ENCODE measurements around the gene OPCML. TPM values are rescaled to one million over a fixed set of nuclear protein-coding genes. Genes with fewer than 3 reads are reported as not detected.
A peak's percentile ranks its signal among the peaks of the same experiment; 100 is the strongest.

OPCML gene
- total and polyA plus RNA-seq, 4 donors, result under 0.01 to 1.3 (median 0.88) TPM; not detected in 1

DNA sequence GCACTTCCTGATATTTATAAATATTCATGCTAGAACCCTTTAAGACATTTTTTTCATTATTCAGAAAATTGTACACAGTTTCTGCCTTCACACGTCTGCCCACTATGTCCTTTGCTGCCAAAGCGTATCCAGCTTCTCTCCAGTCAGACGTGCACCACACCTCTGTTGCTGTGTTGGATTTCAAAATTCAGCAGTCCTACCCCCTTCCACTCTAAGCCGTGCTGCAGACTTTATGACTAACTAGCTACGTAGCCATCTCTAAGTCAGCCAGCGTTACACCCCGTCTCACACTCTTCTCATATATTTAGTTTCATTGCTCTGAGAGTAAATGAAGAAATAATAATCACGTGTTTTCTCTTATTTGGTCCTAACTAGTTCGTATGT lies 28.2 kb upstream of the OPCML start:
- H3K27ac ChIP-seq (ENCODE audit: low read depth in 1 of 2, low read length in 2 of 2), result no peak overlapping the region
- H3K9me3 ChIP-seq (ENCODE audit: control insufficient read depth, low read length), result no peaks in the 10 kb centered on the region
- ATAC-seq (ENCODE audit: low FRiP score), result no peak
- intact Hi-C loops (cut with DNase I), result no loop called here
- 30 to 34% methylated on average over 9 of the region's 9 CpGs for WGBS, 2 donors
- H3K4me1 ChIP-seq (ENCODE audit: control insufficient read depth in 1 of 2, insufficient read depth in 2 of 2, low read length in 2 of 2), result no peaks in the 10 kb centered on the region
- H3K27me3 ChIP-seq (ENCODE audit: control insufficient read depth in 1 of 2, insufficient read depth in 2 of 2, low read length in 1 of 2), result no peaks in the 10 kb centered on the region
- no peak for DNase-seq
- H3K36me3 ChIP-seq (ENCODE audit: control insufficient read depth in 1 of 2, insufficient read depth in 2 of 2, low read length in 1 of 2), result no peaks in the 10 kb centered on the region
- no peak overlapping the region for H3K4me3 ChIP-seq (ENCODE audit: low read length in 2 of 2)

DNA sequence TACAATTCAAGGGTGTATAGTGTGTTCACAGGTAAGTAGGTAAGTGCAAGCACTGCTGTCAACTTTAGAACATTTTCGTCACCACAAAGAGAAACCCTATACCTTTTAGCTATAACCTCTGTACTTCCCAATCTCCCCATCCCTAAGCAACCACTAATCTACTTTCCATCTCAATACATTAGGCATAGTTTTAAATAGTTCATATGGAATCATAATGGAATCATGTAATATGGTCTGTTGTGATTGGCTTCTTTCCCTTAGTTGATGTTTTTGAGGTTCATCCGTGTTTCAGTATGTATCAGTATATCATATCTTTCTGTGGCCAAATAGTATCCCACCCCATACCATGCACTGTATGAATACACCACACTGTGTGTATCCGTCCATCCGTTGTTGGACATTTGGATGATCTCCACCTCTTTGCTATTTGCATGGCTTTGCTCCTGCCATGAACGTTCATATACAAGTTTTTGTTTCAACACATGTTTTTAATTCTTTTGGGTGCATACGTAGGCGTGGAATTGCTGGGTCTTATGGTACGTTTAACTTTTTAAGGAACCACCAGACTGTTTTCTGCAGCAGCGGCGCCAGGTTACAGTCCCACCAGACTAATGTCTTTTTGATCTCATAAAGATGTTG lies 27.7 kb upstream of the OPCML start:
- no peak overlapping the region for H3K4me3 ChIP-seq (ENCODE audit: low read length in 2 of 2)
- 48 to 58% methylated on average over 10 of the region's 10 CpGs for WGBS, 2 donors
- intact Hi-C loops (cut with DNase I), result no loop called here
- H3K27me3 ChIP-seq (ENCODE audit: control insufficient read depth in 1 of 2, insufficient read depth in 2 of 2, low read length in 1 of 2), result no peaks in the 10 kb centered on the region
- no peaks in the 10 kb centered on the region for H3K4me1 ChIP-seq (ENCODE audit: control insufficient read depth in 1 of 2, insufficient read depth in 2 of 2, low read length in 2 of 2)
- H3K36me3 ChIP-seq (ENCODE audit: control insufficient read depth in 1 of 2, insufficient read depth in 2 of 2, low read length in 1 of 2), result no peaks in the 10 kb centered on the region
- no peaks in the 10 kb centered on the region for H3K9me3 ChIP-seq (ENCODE audit: control insufficient read depth, low read length)
- no peak for ATAC-seq (ENCODE audit: low FRiP score)
- H3K27ac ChIP-seq (ENCODE audit: low read depth in 1 of 2, low read length in 2 of 2), result no peak overlapping the region
- DNase-seq, result no peak

DNA sequence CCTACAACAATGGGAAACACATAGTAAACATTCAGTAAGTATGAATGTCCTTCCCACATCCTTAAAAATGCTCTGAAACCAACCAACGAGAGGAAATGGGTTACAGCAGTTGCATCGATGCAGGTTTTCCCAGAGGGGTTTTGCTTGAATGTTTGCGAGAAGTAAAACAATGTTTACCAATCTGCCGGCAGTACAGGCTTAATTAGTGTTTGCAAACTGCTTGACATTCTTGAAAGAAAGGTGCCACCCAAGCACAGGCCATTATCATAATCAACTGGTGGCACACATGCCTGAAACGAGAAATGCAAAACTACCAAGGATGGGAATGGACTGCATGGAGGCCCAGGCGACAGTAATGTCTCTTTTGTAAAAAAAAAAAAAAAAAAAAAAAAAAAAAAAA lies 27.1 kb upstream of the OPCML start:
- Histone ChIP-seq H3K9me3 (ENCODE audit: control insufficient read depth, low read length) (no peaks in the 10 kb centered on the region), H3K27ac (ENCODE audit: low read depth in 1 of 2, low read length in 2 of 2) (no peak overlapping the region), H3K4me1 (ENCODE audit: control insufficient read depth in 1 of 2, insufficient read depth in 2 of 2, low read length in 2 of 2) (no peaks in the 10 kb centered on the region), H3K36me3 (ENCODE audit: control insufficient read depth in 1 of 2, insufficient read depth in 2 of 2, low read length in 1 of 2) (no peaks in the 10 kb centered on the region), H3K27me3 (ENCODE audit: control insufficient read depth in 1 of 2, insufficient read depth in 2 of 2, low read length in 1 of 2) (no peaks in the 10 kb centered on the region), H3K4me3 (ENCODE audit: low read length in 2 of 2) (no peak overlapping the region)
- no peak for DNase-seq
- ATAC-seq (ENCODE audit: low FRiP score), result no peak
- 95 to 97% methylated on average over 6 of the region's 6 CpGs for WGBS, 2 donors
- intact Hi-C loops (cut with DNase I), result no loop called here

DNA sequence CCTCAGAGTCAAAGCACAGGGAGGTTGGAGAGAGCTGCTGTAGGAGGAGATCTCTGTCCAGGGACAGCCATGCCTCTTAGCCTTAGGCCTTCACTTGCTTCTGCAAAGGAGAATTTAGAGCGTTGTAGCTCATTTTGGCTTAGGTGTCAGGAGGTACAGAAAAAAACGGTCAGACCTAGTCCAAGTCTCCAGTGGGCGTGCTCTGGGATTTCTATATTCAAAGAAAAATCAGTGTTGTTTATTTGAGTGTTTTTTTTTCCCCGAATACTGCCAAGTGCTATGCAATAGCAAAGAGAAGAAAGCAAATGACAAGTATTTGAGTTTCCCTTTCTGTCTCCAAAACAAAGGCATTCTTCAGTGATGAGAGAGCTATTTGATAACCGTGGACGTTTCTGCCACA lies 22.7 kb upstream of the OPCML start:
- H3K27ac ChIP-seq (ENCODE audit: low read depth in 1 of 2, low read length in 2 of 2), result no peak overlapping the region

DNA sequence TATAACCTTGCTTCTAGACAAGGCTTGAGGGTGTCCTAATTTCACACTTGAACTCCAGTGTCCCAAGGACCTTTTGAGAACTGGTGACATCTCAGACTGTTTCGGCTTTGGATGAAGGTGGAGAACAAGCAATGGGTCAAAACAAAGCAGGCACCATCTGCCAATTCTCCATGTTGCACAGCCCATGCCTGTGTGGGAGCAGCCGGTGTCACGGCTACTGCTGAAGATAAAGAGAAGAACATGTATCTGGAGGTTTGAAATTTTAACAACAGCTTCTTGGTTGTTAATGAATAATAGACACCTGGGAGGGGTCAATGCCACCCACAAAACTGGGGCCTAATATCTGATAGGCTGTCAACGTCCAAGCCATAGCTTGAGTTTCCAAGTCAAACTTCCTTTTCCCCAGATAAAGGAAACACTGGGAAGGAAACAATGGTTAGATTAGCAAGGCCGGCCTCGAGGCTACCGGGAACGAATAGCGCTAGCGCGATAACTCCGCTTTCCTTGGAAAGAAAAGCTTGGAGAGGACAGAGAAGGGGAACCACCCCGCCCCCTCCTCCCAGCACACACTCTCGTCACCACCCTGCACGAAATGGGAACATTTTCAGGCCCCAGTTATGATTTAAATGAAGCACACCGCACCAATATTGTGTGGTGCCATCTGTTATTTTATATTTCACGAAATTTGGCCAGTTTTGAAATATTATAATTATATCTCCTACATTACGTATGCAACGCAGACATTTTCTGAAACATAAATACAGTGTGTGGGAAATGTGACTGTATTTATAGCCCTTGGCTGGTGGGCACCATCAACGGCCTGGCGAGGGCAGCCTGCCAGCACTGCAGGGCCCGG lies 21.8 kb upstream of the OPCML start:
- DNase-seq (no peak), ATAC-seq (ENCODE audit: low FRiP score) (peak; percentile 23)
- intact Hi-C loops (cut with DNase I), result no loop called here
- no peaks in the 10 kb centered on the region for H3K27me3 ChIP-seq (ENCODE audit: control insufficient read depth in 1 of 2, insufficient read depth in 2 of 2, low read length in 1 of 2)
- no peak overlapping the region for H3K27ac ChIP-seq (ENCODE audit: low read depth in 1 of 2, low read length in 2 of 2)
- no peaks in the 10 kb centered on the region for H3K9me3 ChIP-seq (ENCODE audit: control insufficient read depth, low read length)
- 11% methylated on average over 22 of the region's 22 CpGs for WGBS, 2 donors
- H3K4me3 ChIP-seq (ENCODE audit: low read length in 2 of 2), result no peak overlapping the region
- no peaks in the 10 kb centered on the region for H3K36me3 ChIP-seq (ENCODE audit: control insufficient read depth in 1 of 2, insufficient read depth in 2 of 2, low read length in 1 of 2)
- H3K4me1 ChIP-seq (ENCODE audit: control insufficient read depth in 1 of 2, insufficient read depth in 2 of 2, low read length in 2 of 2), result no peaks in the 10 kb centered on the region

More for the DNA sequence above, 22.7 kb upstream of the OPCML start:
- H3K36me3 ChIP-seq (ENCODE audit: control insufficient read depth in 1 of 2, insufficient read depth in 2 of 2, low read length in 1 of 2), result no peaks in the 10 kb centered on the region
- intact Hi-C loops (cut with DNase I), result no loop called here
- WGBS, 2 donors, result 2 to 7% methylated on average over 6 of the region's 6 CpGs
- H3K9me3 ChIP-seq (ENCODE audit: control insufficient read depth, low read length), result no peaks in the 10 kb centered on the region
- H3K4me1 ChIP-seq (ENCODE audit: control insufficient read depth in 1 of 2, insufficient read depth in 2 of 2, low read length in 2 of 2), result no peaks in the 10 kb centered on the region
- H3K4me3 ChIP-seq (ENCODE audit: low read length in 2 of 2), result no peak overlapping the region
- ATAC-seq (ENCODE audit: low FRiP score) (peak; percentile 16), DNase-seq (no peak)
- no peaks in the 10 kb centered on the region for H3K27me3 ChIP-seq (ENCODE audit: control insufficient read depth in 1 of 2, insufficient read depth in 2 of 2, low read length in 1 of 2)

DNA sequence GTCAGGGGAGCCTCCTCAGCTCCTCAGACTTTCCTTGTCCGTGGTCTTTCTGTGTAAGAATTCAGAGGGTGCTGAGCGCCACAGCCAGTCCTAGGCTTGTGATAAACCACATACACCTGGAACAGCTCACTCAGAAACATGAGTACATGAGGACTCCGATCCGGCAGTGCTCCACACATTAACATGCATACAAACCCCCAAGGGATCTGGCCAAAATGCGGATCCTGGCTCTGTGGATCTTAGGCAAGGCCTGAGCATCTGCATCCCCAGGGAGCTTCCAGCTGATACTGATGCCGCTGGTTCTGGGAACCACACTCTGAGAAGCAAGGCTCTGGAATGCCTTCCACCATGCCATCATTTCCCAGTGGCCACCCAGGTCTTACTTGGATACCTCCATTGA lies 20.6 kb upstream of the OPCML start:
- H3K4me1 ChIP-seq (ENCODE audit: control insufficient read depth in 1 of 2, insufficient read depth in 2 of 2, low read length in 2 of 2), result no peaks in the 10 kb centered on the region
- no peak overlapping the region for H3K4me3 ChIP-seq (ENCODE audit: low read length in 2 of 2)
- intact Hi-C loops (cut with DNase I), result no loop called here
- ATAC-seq (ENCODE audit: low FRiP score) (no peak), DNase-seq (no peak)
- no peaks in the 10 kb centered on the region for H3K9me3 ChIP-seq (ENCODE audit: control insufficient read depth, low read length)
- no peaks in the 10 kb centered on the region for H3K27me3 ChIP-seq (ENCODE audit: control insufficient read depth in 1 of 2, insufficient read depth in 2 of 2, low read length in 1 of 2)
- WGBS, 2 donors, result 97 to 99% methylated on average over 6 of the region's 6 CpGs
- no peak overlapping the region for H3K27ac ChIP-seq (ENCODE audit: low read depth in 1 of 2, low read length in 2 of 2)
- no peaks in the 10 kb centered on the region for H3K36me3 ChIP-seq (ENCODE audit: control insufficient read depth in 1 of 2, insufficient read depth in 2 of 2, low read length in 1 of 2)

DNA sequence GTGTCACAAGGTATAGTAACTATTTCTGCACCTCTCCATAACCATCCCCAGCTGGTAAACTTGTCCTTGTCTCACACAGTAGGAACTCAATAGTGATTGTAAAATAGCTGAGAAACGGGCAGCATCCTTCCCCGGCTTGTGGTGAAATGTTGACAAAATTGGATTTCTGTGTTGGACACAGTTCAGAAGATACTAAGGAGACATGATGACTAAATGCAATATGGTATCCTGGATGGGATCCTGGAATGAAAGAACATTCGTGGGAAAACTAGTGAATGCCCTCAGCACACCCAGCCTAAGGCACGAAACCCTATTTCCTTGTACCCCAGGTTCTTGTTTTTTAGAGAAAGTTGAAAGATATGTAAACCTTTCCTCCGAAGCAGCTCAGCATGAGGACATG lies 18.8 kb upstream of the OPCML start:
- ATAC-seq (ENCODE audit: low FRiP score) (no peak), DNase-seq (no peak)
- H3K4me1 ChIP-seq (ENCODE audit: control insufficient read depth in 1 of 2, insufficient read depth in 2 of 2, low read length in 2 of 2), result no peaks in the 10 kb centered on the region
- H3K27ac ChIP-seq (ENCODE audit: low read depth in 1 of 2, low read length in 2 of 2), result no peak overlapping the region
- WGBS, 2 donors, result 85 to 92% methylated on average over 5 of the region's 5 CpGs
- H3K4me3 ChIP-seq (ENCODE audit: low read length in 2 of 2), result no peak overlapping the region
- intact Hi-C loops (cut with DNase I), result no loop called here
- H3K36me3 ChIP-seq (ENCODE audit: control insufficient read depth in 1 of 2, insufficient read depth in 2 of 2, low read length in 1 of 2), result no peaks in the 10 kb centered on the region
- H3K9me3 ChIP-seq (ENCODE audit: control insufficient read depth, low read length), result no peaks in the 10 kb centered on the region
- no peaks in the 10 kb centered on the region for H3K27me3 ChIP-seq (ENCODE audit: control insufficient read depth in 1 of 2, insufficient read depth in 2 of 2, low read length in 1 of 2)

DNA sequence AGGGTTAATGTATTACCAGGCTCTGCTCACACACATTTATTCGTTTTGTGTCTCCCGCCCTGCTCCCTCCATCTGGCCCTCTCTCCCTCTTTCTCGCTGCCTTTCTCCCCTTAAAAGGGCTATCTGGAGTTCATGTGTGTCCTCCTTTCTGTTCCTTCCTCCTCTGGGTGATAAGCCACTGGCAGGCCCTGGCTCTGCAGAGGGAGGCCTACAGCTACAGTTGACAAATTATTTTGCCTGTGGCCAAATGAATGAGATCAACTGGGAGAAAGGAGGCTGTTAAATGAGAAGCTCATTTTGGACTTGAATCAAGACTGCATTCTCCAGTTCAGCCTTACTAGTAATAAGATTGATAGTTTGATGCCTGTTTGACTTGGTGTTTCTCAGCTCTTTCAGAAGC lies 17.5 kb upstream of the OPCML start:
- WGBS, 2 donors, result 59 to 69% methylated on average over 3 of the region's 3 CpGs
- intact Hi-C loops (cut with DNase I), result no loop called here
- no peaks in the 10 kb centered on the region for H3K36me3 ChIP-seq (ENCODE audit: control insufficient read depth in 1 of 2, insufficient read depth in 2 of 2, low read length in 1 of 2)
- no peaks in the 10 kb centered on the region for H3K27me3 ChIP-seq (ENCODE audit: control insufficient read depth in 1 of 2, insufficient read depth in 2 of 2, low read length in 1 of 2)
- H3K9me3 ChIP-seq (ENCODE audit: control insufficient read depth, low read length), result no peaks in the 10 kb centered on the region
- no peak for DNase-seq
- H3K4me3 ChIP-seq (ENCODE audit: low read length in 2 of 2), result no peak overlapping the region
- H3K4me1 ChIP-seq (ENCODE audit: control insufficient read depth in 1 of 2, insufficient read depth in 2 of 2, low read length in 2 of 2), result no peaks in the 10 kb centered on the region
- no peak for ATAC-seq (ENCODE audit: low FRiP score)
- no peak overlapping the region for H3K27ac ChIP-seq (ENCODE audit: low read depth in 1 of 2, low read length in 2 of 2)

DNA sequence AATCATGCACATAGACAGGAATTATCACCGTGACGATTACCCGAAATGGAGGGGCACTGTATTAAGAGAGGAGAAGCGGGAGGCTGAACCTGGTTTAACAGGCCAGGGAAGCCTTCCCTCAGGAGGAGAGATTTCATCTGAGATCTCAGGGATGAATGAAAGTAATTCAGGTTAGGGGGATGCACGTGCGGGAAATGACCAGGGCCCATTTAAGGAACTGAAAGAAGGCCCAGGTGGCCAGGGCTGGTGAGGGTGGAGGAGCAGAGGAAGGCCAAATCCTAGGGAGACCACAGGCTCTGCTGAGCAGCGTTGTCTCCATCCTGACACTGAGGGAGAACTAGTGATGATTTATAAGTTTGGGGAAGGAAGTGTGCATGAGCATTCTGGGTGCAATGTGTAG lies 16.3 kb upstream of the OPCML start:
- 97 to 98% methylated on average over 7 of the region's 7 CpGs for WGBS, 2 donors
- no peaks in the 10 kb centered on the region for H3K27me3 ChIP-seq (ENCODE audit: control insufficient read depth in 1 of 2, insufficient read depth in 2 of 2, low read length in 1 of 2)
- intact Hi-C loops (cut with DNase I), result no loop called here
- no peak overlapping the region for H3K4me3 ChIP-seq (ENCODE audit: low read length in 2 of 2)
- H3K4me1 ChIP-seq (ENCODE audit: control insufficient read depth in 1 of 2, insufficient read depth in 2 of 2, low read length in 2 of 2), result no peaks in the 10 kb centered on the region
- H3K27ac ChIP-seq (ENCODE audit: low read depth in 1 of 2, low read length in 2 of 2), result no peak overlapping the region
- H3K9me3 ChIP-seq (ENCODE audit: control insufficient read depth, low read length), result no peaks in the 10 kb centered on the region
- H3K36me3 ChIP-seq (ENCODE audit: control insufficient read depth in 1 of 2, insufficient read depth in 2 of 2, low read length in 1 of 2), result no peaks in the 10 kb centered on the region
- ATAC-seq (ENCODE audit: low FRiP score) (no peak), DNase-seq (no peak)
